HepG2 (cell line): Measurements from ENCODE around the gene RSKR. TPM values are rescaled to one million over a fixed set of nuclear protein-coding genes. Genes with fewer than 3 reads are reported as not detected.
A peak's percentile ranks its signal among the peaks of the same experiment; 100 is the strongest.

Experiments
- ATAC-seq: fragments of 200-7000 bp; cut with Tn5 transposase; 3 replicates; pipeline ENCODE4 v1.9.1; 2020; ENCODE audit warnings: mild to moderate bottlenecking, moderate library complexity
- BruUV-seq: library from RNA; stranded (reverse); fragments of 400-500 nt; replicated peaks from 2 replicates; lab custom pipeline; 2021; lab: Mats Ljungman, UMichigan
- CTCF ChIA-PET: fragments of 300-600 bp; formaldehyde crosslinking; extraction: SDS; loops from one replicate; lab custom pipeline; 2021; ENCODE audit warnings: low total read pairs, inconsistent platforms, low intra/inter-chr PET ratio; lab: Yijun Ruan, JAX
- POLR2A ChIA-PET: fragments of 350-600 bp; sonication (Branson Sonifier 250); formaldehyde crosslinking; loops from one replicate; lab custom pipeline; 2020; ENCODE audit warnings: antibody characterized with exemption, inconsistent platforms; lab: Yijun Ruan, JAX
- DNase-seq: peaks from one replicate; pipeline ENCODE4 v3.0.0-alpha.2; 2015; ENCODE audit warnings: low spot score
- FAIRE-seq: peaks from 3 replicates; lab custom pipeline; 2011; peaks lifted over from hg19 to GRCh38; lab: Jason Lieb, UNC
- H2AFZ ChIP-seq: one replicate; pipeline ENCODE4 v1.6.1; 2011; ENCODE audit warnings: low read length, inconsistent platforms
- H3K27ac ChIP-seq: fragments of 300-600 bp; 3 replicates; pipeline ENCODE4 v1.8.0; 2011; ENCODE audit warnings: mixed run types, mild to moderate bottlenecking, mixed read lengths, low read length, inconsistent platforms; ENCODE audit not compliant: insufficient read depth; ENCODE audit errors: extremely low read length
- H3K27me3 ChIP-seq, 2 experiments: fragments of 200-600 bp in 1 of 2; 2 replicates in 1 of 2; 3 replicates in 1 of 2; pipeline versions ENCODE4 v1.6.0 to v1.8.0; 2011; ENCODE audit warnings: low read length in 2 of 2, mild to moderate bottlenecking in 2 of 2, moderate library complexity in 2 of 2, inconsistent platforms in 1 of 2; ENCODE audit not compliant: insufficient read depth in 2 of 2, control insufficient read depth in 1 of 2
- H3K36me3 ChIP-seq, 2 experiments: fragments of 200-600 bp in 1 of 2; replicated peaks in 1 of 2; 2 replicates in 1 of 2; 3 replicates in 1 of 2; pipeline versions ENCODE4 v1.5.1 to v1.8.0; 2011; ENCODE audit warnings: low read length in 2 of 2, inconsistent platforms in 1 of 2; ENCODE audit not compliant: insufficient read depth in 2 of 2, control insufficient read depth in 1 of 2
- H3K4me1 ChIP-seq: 2 replicates; pipeline ENCODE4 v1.5.1; 2012; ENCODE audit warnings: low read length, inconsistent platforms; ENCODE audit not compliant: insufficient read depth
- H3K4me2 ChIP-seq: 2 replicates; pipeline ENCODE4 v1.6.0; 2011; ENCODE audit warnings: low read depth, low read length, inconsistent platforms
- H3K4me3 ChIP-seq, 3 experiments: fragments of 200-600 bp in 1 of 3; sonication (generic), shearing (Covaris generic) in 1 of 3; replicated peaks in 1 of 3; 2 replicates each; pipeline ENCODE4 v1.5.1; 2011 to 2016; ENCODE audit warnings: low read length in 3 of 3, inconsistent platforms in 2 of 3, low read depth in 2 of 3, mild to moderate bottlenecking in 2 of 3, control low read depth in 1 of 3, mixed read lengths in 1 of 3; ENCODE audit not compliant: insufficient read depth in 1 of 3
- H3K79me2 ChIP-seq: one replicate; pipeline ENCODE4 v1.6.1; 2011; ENCODE audit warnings: low read length, inconsistent platforms; ENCODE audit not compliant: insufficient read depth
- H3K9ac ChIP-seq: 2 replicates; pipeline ENCODE4 v1.6.0; 2011; ENCODE audit warnings: mild to moderate bottlenecking, low read depth, low read length, inconsistent platforms; ENCODE audit not compliant: insufficient read depth
- H3K9me3 ChIP-seq: 2 replicates; pipeline ENCODE4 v1.5.1; 2012; ENCODE audit warnings: mild to moderate bottlenecking, low read length
- H4K20me1 ChIP-seq: 2 replicates; pipeline ENCODE4 v1.6.0; 2011; ENCODE audit warnings: inconsistent platforms, mild to moderate bottlenecking, low read length, moderate library complexity; ENCODE audit not compliant: insufficient read depth
- CREB1 ChIP-seq, 2 experiments: fragments of 450-650 bp in 1 of 2; IDR thresholded peaks; 2 replicates each; pipeline ENCODE4 v1.6.1; 2016 to 2017; ENCODE audit warnings: control low read depth in 1 of 2, mild to moderate bottlenecking in 1 of 2, missing compliant biosample characterization in 1 of 2, missing genetic modification characterization in 1 of 2
- KDM4B ChIP-seq: sonication (generic); formaldehyde crosslinking; IDR thresholded peaks from 2 replicates; pipeline ENCODE4 v1.4.0; 2020; ENCODE audit warnings: missing genetic modification reagents
- LCORL ChIP-seq, 2 experiments: fragments of 450-650 bp in 1 of 2; sonication (generic) in 1 of 2; formaldehyde crosslinking in 1 of 2; IDR thresholded peaks; 2 replicates each; pipeline versions ENCODE4 v1.5.0 to v1.6.1; 2017 to 2020; ENCODE audit warnings: antibody characterized with exemption in 1 of 2, missing genetic modification reagents in 1 of 2
- MEF2D ChIP-seq: sonication (generic); formaldehyde crosslinking; IDR thresholded peaks from 2 replicates; pipeline ENCODE4 v1.5.1; 2020; ENCODE audit warnings: mild to moderate bottlenecking, missing genetic modification reagents
- NFE2L2 ChIP-seq: fragments of 150-350 bp; IDR thresholded peaks from 2 replicates; pipeline ENCODE4 v1.6.1; 2014; ENCODE audit warnings: low read length
- SRSF4 ChIP-seq: fragments of 200-400 bp; formaldehyde crosslinking; IDR thresholded peaks from one replicate; pipeline ENCODE4 v1.6.1; 2018; ENCODE audit warnings: mild to moderate bottlenecking, low read depth, low read length, moderate library complexity; ENCODE audit not compliant: poor library complexity, severe bottlenecking
- SRSF9 ChIP-seq: fragments of 200-400 bp; formaldehyde crosslinking; IDR thresholded peaks from 2 replicates; pipeline ENCODE4 v1.6.1; 2018; ENCODE audit warnings: borderline replicate concordance, mild to moderate bottlenecking, low read depth, low read length; ENCODE audit not compliant: insufficient read depth, poor library complexity, severe bottlenecking
- ZFP36 ChIP-seq: fragments of 150-350 bp; IDR thresholded peaks from 2 replicates; pipeline ENCODE4 v1.6.1; 2018; ENCODE audit warnings: borderline replicate concordance, low read length, low read depth; ENCODE audit not compliant: partially characterized antibody
- ZNF382 ChIP-seq: sonication (generic); formaldehyde crosslinking; IDR thresholded peaks from 2 replicates; pipeline ENCODE4 v1.5.0; 2020; ENCODE audit warnings: missing genetic modification reagents, mild to moderate bottlenecking, borderline replicate concordance
- WGBS: methylation state at CpG from one replicate; pipeline ENCODE4 v1.1.6; 2017; ENCODE audit warnings: low lambda C conversion rate; 5-methylcytosine and 5-hydroxymethylcytosine counted together
- in situ Hi-C: cut with HindIII; loops from 2 replicates; pipeline ENCODE4 v1.10.0; 2017; ENCODE audit warnings: low pct_unique_long_range_greater_than_20kb; ENCODE audit not compliant: extremely low pct_ligation_motif_present
- intact Hi-C: fragments of 100-400 bp; cut with micrococcal nuclease; formaldehyde crosslinking; loops from one replicate; pipeline ENCODE4 v1.10.0; 2022; ENCODE audit not compliant: unreplicated experiment
- polyA plus RNA-seq, 8 experiments: library from polyadenylated mRNA; depleted of rRNA in 3 of 8; stranded (reverse) in 7 of 8; unstranded in 1 of 8; fragments of >200 nt; fragmentation: Illumina TruSeq in 4 of 8; extraction: Trizol in 4 of 8; gene quantifications; 2 replicates each; pipeline versions ENCODE4 v1.2.1 to v1.2.3, GENCODE V29; 2011 to 2016; ENCODE audit warnings: low read depth in 4 of 8, missing spikeins in 1 of 8, mixed read lengths in 1 of 8; ENCODE audit not compliant: insufficient read depth in 1 of 8
- total RNA-seq, 5 experiments: library from RNA; depleted of rRNA; stranded (reverse); fragments of >200 nt; fragmentation: Illumina TruSeq; extraction: Trizol; gene quantifications; 2 replicates each; pipeline ENCODE4 v1.2.3, GENCODE V29; 2016; ENCODE audit warnings: low read depth in 1 of 5
- TF ChIP-seq, protein P1 (sequence below): sonication (generic); formaldehyde crosslinking; IDR thresholded peaks from 2 replicates; pipeline ENCODE4 v1.5.0; 2020; ENCODE audit warnings: mild to moderate bottlenecking, missing genetic modification reagents
- TF ChIP-seq, protein P2 (sequence below): IDR thresholded peaks from 2 replicates; pipeline ENCODE4 v1.6.1; 2016; ENCODE audit warnings: low read depth
- TF ChIP-seq, protein P3 (sequence below): sonication (generic); formaldehyde crosslinking; IDR thresholded peaks from 2 replicates; pipeline ENCODE4 v1.5.0; 2020; ENCODE audit warnings: mild to moderate bottlenecking, missing genetic modification reagents, borderline replicate concordance

The RSKR gene
- total and polyA plus RNA-seq, 2 of the 13 experiments (the other 11 are each of a cell fraction or from before 2014, with no cell fraction given): 5.0 to 10.4 TPM

DNA sequence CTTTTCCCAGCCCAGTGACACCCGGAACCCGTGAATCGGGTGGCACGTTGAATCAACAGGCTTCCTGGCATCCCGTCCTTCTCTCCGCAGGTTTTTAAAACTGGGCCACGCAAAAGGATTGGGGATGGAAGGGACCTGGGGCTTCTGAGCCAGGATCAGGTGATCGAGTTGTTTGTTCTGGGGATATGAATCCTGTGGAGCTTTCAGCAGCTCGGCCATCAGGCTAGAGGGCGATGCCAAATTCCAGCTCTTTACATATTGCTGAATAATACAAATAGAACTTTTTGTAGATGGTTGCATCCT, 48.5 kb upstream of the RSKR start (continued):
- TF ChIP-seq NFE2L2 (no peak), ZFP36 (no peak)

DNA sequence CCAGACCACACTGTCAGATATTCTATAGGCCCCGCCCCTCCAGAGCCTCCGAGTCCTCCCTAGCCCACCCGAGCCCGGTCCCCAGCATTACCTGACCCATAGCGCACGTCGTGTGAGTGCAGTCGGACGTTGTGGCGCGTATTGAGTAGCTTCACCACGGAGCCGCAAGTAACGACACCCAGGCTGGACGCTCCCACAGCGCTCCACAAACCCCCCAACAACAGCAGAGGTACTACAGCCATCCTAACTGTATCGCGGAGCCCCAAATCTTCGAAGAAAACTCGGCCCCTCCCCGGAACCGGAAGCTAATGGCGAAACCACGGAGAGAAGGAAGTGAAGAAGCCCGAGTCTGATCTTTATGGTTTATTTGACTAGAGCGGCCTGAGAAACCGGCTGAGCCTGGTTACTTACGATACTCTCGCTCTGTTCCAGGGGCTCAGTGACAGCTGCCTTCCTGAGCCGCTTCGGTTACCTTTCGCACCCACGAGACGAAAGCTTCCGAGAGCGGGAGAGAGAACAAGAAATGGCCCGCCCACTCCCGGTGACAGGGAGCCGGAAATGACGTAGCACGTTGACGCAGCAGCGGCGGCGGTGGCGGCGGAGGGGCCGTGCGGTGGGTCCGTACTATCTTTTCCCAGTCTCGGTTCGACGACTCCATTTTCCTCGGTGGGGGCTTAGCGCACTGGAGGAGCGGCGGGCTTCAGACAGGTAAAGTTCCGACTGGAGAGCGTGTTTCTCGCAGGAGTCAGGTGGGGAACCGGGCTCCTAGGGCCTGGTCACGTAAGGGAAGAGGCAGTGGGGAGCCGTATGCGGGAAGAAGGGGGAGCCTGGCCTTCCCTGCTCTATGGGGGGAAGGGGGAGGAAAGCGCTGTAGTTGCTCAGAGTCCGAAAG, 47.9 kb upstream of the RSKR start, which contains the start of the genes SDF2 and SUPT6H:
Gene SDF2 (minus strand): TSS at position 272 of the 892 bp plus-strand sequence. CDS start 30 bp downstream, at position 242.
Gene SUPT6H (plus strand): TSS at position 571 of the 892 bp plus-strand sequence. CDS start 11,197 bp downstream, outside the sequence.
- no peaks in the 10 kb centered on the region; the same call in none of the 2 replicates for H4K20me1 ChIP-seq
- in situ Hi-C loops: no loop called here
- H3K27ac ChIP-seq: peak within 1 kb of the TSS; percentile 91
- H3K9ac ChIP-seq: peak within 1 kb of the TSS; percentile 94
- H3K4me3 ChIP-seq: peak within 1 kb of the TSS; percentile 73 to 91 (median 88)
- peaks cover 1 to 13% of the 10 kb centered on the region in 2 experiments; a peak in 4 of 5 replicates for H3K36me3 ChIP-seq
- ChIA-PET POLR2A (interaction anchor here (0.8 to 5.2 kb wide), 19 partner anchors 11 to 290 kb away, joined by 3 to 69 read pairs (median 6); partner anchors contain the start of genes BLTP2, NEK8, PROCA1 and RPL23A), CTCF (interaction anchor here (1.4 kb wide), 1 partner anchor 15 kb away, joined by 3 read pairs; no protein-coding TSS in a partner anchor)
- intact Hi-C loops: loop anchor here (5.0 kb wide), 1 partner anchor 35 kb away; no protein-coding TSS in a partner anchor
- H3K27me3 ChIP-seq: no peaks in the 10 kb centered on the region; a peak in 2 of 5 replicates
- ATAC-seq (peak; percentile 92), FAIRE-seq (peak; percentile 36), DNase-seq (peak; percentile 81)
- WGBS: under 1% methylated on average over 30 of the region's 66 CpGs
- H3K4me2 ChIP-seq: peak within 1 kb of the TSS; percentile 94
- peaks cover 52% of the 10 kb centered on the region for H3K4me1 ChIP-seq
- H3K9me3 ChIP-seq: no peaks in the 10 kb centered on the region
- BruUV-seq: TSS peak; percentile 78
- peaks cover 75% of the 10 kb centered on the region for H3K79me2 ChIP-seq
- peak within 1 kb of the TSS; percentile 97 for H2AFZ ChIP-seq
- TF ChIP-seq, protein P1, sequence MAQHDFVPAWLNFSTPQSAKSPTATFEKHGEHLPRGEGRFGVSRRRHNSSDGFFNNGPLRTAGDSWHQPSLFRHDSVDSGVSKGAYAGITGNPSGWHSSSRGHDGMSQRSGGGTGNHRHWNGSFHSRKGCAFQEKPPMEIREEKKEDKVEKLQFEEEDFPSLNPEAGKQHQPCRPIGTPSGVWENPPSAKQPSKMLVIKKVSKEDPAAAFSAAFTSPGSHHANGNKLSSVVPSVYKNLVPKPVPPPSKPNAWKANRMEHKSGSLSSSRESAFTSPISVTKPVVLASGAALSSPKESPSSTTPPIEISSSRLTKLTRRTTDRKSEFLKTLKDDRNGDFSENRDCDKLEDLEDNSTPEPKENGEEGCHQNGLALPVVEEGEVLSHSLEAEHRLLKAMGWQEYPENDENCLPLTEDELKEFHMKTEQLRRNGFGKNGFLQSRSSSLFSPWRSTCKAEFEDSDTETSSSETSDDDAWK (CRISPR knock-in tag): no peak
- TF ChIP-seq ZNF382: no peak
- TF ChIP-seq LCORL (IDR thresholded peaks at IDR 0.05): no peak
- TF ChIP-seq LCORL (CRISPR knock-in tag; IDR thresholded peaks at IDR 0.05): no peak; the same call in 1 of the 2 replicates
- TF ChIP-seq SRSF4: no peak
- TF ChIP-seq KDM4B (CRISPR knock-in tag): peak; percentile 44; the same call in 1 of the 2 replicates
- no peak for TF ChIP-seq SRSF9
- TF ChIP-seq MEF2D (CRISPR knock-in tag): 0 out of 2 replicates have a peak, but pooled peaks have one; percentile 15
- TF ChIP-seq, protein P2, sequence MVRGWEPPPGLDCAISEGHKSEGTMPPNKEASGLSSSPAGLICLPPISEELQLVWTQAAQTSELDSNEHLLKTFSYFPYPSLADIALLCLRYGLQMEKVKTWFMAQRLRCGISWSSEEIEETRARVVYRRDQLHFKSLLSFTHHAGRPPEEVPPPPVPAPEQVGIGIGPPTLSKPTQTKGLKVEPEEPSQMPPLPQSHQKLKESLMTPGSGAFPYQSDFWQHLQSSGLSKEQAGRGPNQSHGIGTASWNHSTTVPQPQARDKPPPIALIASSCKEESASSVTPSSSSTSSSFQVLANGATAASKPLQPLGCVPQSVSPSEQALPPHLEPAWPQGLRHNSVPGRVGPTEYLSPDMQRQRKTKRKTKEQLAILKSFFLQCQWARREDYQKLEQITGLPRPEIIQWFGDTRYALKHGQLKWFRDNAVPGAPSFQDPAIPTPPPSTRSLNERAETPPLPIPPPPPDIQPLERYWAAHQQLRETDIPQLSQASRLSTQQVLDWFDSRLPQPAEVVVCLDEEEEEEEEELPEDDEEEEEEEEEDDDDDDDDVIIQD (CRISPR knock-in tag): no peak
- peak; percentile 97 for TF ChIP-seq CREB1 (IDR thresholded peaks at IDR 0.05)
- peak; percentile 98 for TF ChIP-seq CREB1 (CRISPR knock-in tag; IDR thresholded peaks at IDR 0.05)
- TF ChIP-seq, protein P3, sequence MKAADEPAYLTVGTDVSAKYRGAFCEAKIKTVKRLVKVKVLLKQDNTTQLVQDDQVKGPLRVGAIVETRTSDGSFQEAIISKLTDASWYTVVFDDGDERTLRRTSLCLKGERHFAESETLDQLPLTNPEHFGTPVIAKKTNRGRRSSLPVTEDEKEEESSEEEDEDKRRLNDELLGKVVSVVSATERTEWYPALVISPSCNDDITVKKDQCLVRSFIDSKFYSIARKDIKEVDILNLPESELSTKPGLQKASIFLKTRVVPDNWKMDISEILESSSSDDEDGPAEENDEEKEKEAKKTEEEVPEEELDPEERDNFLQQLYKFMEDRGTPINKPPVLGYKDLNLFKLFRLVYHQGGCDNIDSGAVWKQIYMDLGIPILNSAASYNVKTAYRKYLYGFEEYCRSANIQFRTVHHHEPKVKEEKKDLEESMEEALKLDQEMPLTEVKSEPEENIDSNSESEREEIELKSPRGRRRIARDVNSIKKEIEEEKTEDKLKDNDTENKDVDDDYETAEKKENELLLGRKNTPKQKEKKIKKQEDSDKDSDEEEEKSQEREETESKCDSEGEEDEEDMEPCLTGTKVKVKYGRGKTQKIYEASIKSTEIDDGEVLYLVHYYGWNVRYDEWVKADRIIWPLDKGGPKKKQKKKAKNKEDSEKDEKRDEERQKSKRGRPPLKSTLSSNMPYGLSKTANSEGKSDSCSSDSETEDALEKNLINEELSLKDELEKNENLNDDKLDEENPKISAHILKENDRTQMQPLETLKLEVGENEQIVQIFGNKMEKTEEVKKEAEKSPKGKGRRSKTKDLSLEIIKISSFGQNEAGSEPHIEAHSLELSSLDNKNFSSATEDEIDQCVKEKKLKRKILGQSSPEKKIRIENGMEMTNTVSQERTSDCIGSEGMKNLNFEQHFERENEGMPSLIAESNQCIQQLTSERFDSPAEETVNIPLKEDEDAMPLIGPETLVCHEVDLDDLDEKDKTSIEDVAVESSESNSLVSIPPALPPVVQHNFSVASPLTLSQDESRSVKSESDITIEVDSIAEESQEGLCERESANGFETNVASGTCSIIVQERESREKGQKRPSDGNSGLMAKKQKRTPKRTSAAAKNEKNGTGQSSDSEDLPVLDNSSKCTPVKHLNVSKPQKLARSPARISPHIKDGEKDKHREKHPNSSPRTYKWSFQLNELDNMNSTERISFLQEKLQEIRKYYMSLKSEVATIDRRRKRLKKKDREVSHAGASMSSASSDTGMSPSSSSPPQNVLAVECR (CRISPR knock-in tag): peak; percentile 95; the same call in 1 of the 2 replicates
